Fibroblast of peridontal ligament (primary cell): ENCODE data around the gene GPT2.

Experiments
- DNase-seq: peaks from one replicate; pipeline ENCODE4 v3.0.0-alpha.2; 2010; ENCODE audit errors: extremely low read depth

The GPT2 gene

GRCh38 chr16:46883690-46884512 is at the start of gene GPT2:
Gene GPT2 (plus strand): TSS chr16:46884362. CDS start chr16:46884716, 354 bp downstream.
- DNase-seq: peak; percentile 91

GRCh38 chr16:46836534-46837530 is 47.3 kb upstream of the GPT2 start:
- no peak for DNase-seq

- DNase-seq: no peak
These were observed 44.1 kb upstream of the GPT2 start for GRCh38 chr16:46839986-46840443.

GRCh38 chr16:46842192-46842895 is 41.8 kb upstream of the GPT2 start:
- no peak for DNase-seq

GRCh38 chr16:46843898-46844642 is 40.1 kb upstream of the GPT2 start:
- DNase-seq: no peak

GRCh38 chr16:46844771-46845170 is 39.4 kb upstream of the GPT2 start:
- DNase-seq: peak; percentile 60

- no peak for DNase-seq
These were observed 38.2 kb upstream of the GPT2 start for GRCh38 chr16:46845952-46846351.

GRCh38 chr16:46848768-46849764 is 35.1 kb upstream of the GPT2 start:
- no peak for DNase-seq

GRCh38 chr16:46850619-46851555 is 33.3 kb upstream of the GPT2 start:
- DNase-seq: no peak

- no peak for DNase-seq
These were observed 32.0 kb upstream of the GPT2 start for GRCh38 chr16:46852130-46852529.

GRCh38 chr16:46853713-46854443 is 30.3 kb upstream of the GPT2 start:
- DNase-seq: peak; percentile 78

- DNase-seq: no peak
These were observed 29.3 kb upstream of the GPT2 start for GRCh38 chr16:46854846-46855245.

GRCh38 chr16:46855389-46855788 is 28.8 kb upstream of the GPT2 start:
- no peak for DNase-seq

GRCh38 chr16:46857368-46857945 is 26.7 kb upstream of the GPT2 start:
- DNase-seq: peak; percentile 63

GRCh38 chr16:46858151-46858550 is 26.0 kb upstream of the GPT2 start:
- DNase-seq: no peak

GRCh38 chr16:46859719-46860152 is 24.4 kb upstream of the GPT2 start:
- DNase-seq: peak; percentile 70
